GM12801 (cell line): Measurements from ENCODE around the gene TTPAL.

Source experiments
- CTCF ChIP-seq: IDR thresholded peaks from one replicate; pipeline ENCODE4 v1.5.1; 2011; ENCODE audit warnings: control low read depth; ENCODE audit not compliant: insufficient read length; ENCODE audit errors: extremely low read depth

The TTPAL gene

GRCh38 chr20:44475694-44476560 is at the start of gene TTPAL:
Gene TTPAL, plus strand, starts transcription at chr20:44475874. Its CDS starts 4,126 bp downstream, at chr20:44480000.
- TF ChIP-seq CTCF: no peak

DNA sequence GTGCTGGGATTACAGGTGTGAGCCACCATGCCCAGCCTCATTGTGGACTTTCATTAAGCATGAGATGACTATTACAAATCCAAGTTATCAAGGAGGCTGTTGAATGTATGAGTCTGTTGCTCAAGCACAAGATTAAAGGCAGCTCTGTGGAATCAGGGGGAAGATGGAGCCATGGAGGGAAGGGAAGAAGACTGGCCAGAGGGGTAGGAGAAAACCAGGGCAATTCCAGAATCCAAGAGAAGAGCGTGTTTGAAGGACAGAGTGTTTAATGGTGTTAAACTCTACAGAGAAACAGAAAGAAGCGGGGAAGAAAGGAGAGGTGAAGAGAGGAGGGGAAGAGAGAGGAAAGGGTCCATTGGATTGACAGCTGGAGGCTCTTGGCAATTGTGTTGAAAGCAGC is 49.8 kb upstream of the TTPAL start:
- TF ChIP-seq CTCF: no peak

DNA sequence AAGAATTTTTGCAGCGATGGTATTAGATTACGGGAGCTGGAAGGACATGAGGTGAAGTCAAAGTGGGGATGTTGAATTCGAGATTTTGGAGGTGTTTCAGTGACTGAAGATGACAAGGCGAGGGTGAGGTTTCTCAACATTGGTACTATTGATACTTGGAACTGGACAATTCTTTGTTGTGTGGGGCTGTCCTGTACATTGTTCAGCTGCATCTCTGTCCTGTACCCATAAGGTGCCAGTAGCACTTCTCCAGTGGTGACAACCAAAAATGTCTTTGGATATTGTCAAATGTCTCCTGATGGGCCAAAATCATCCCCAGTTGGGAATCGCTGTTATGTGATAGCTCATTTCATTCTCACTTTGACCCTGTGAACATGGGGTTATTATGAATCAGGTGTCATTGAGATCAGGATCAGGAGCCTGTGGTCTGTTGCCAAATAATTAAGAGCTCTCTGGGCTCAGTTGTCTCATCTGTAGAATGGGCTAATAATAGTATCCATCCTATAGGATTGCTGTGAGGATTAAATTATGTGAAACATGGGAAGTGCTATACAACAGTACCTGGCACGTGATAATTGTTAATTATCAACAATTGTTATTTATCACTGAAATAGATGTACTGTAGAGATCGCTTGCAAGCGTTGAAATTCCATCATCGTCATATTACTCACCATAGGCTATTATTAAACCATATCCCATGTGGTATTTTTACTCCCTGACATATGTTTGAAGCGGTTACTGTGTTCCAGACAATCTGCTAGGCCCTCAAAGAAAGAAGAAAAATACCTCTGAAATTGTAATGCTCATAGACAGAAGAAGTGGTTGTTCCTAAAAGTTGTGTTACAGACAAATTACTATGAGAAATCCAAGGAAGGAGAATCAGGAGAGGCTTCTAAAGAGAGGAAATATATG is 48.5 kb upstream of the TTPAL start:
- TF ChIP-seq CTCF: no peak

- TF ChIP-seq CTCF: no peak
These were observed 47.9 kb upstream of the TTPAL start for GRCh38 chr20:44427804-44428173.

DNA sequence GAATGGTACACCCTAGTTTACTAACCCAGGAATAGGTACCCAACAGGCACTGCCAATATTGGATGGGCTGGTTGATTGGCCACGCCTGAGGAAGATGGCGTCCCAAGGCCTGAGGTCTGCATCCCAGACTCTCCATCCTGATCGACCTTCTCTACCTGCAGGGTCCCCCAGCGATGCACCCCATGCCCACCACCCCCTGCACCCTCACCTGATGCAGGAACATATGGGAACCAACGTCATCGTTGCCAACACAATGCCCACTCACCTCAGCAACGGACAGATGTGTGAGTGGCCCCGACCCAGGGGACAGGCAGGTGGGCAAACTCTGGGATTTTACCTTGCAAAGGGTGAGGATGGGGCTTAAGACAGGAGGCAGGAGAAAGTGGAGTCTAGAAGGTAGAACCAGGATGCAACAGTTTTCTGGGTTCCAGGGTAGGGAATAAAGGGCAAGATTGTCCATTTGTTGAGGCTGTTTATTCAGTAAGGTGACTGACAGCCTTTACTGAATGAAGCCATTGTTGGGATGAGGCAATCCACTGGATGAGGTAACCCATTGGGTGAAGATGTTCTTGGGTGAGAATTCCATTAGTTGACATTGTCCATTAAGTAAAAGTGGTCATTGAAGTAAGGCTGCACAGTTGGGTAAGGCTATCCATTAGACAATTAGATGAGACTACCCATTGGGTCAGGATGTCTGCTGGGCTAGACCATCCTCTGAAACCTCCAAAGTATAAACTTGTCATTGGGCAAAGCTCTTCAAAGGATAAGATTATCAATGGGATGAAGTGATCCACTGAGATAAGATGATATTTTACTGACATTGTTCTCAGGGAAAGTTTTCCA is 47.3 kb upstream of the TTPAL start:
- no peak for TF ChIP-seq CTCF

DNA sequence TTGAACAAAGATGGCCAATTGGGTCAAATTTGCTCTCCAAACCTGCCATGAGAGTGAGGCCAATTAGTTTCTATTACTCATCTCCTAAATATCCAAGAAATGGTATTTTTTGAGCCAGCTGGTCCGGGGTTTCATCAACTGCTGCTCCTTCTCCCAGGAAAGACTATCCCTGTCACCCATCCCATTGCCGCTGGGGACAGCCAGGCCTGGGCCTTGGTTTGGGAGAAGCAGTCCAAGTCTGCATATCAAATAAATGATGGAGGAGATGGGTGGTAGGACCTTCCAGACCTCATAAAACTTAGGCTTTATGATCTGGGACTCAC is 46.7 kb upstream of the TTPAL start:
- no peak for TF ChIP-seq CTCF
